GM10266 (cell line): Measurements from ENCODE around the gene FZD2.
"Not testable (repeated sequence)": the region's sequence is repeated elsewhere in the genome, so short reads cannot be mapped to it uniquely, and the experiment has no call there.

Experiments used
- DNase-seq: peaks from one replicate; pipeline ENCODE4 v3.0.0; 2012; ENCODE audit errors: extremely low spot score
- CTCF ChIP-seq: IDR thresholded peaks from 2 replicates; pipeline ENCODE4 v1.5.1; 2012; ENCODE audit warnings: mild to moderate bottlenecking, low read depth; ENCODE audit not compliant: control insufficient read depth, insufficient read depth; ENCODE audit errors: missing control alignments

FZD2 gene

GRCh38 chr17:44556832-44557606, at the start of gene FZD2:
Gene FZD2, plus strand, starts transcription at chr17:44557484. Its CDS starts 205 bp downstream, at chr17:44557689.
- peak; percentile 94 for DNase-seq
- no peak for TF ChIP-seq CTCF

GRCh38 chr17:44511241-44512134, 45.8 kb upstream of the FZD2 start:
- DNase-seq: not testable (repeated sequence)

GRCh38 chr17:44518032-44518431, 39.3 kb upstream of the FZD2 start:
- TF ChIP-seq CTCF: no peak
- no peak for DNase-seq

GRCh38 chr17:44522883-44523671, 34.2 kb upstream of the FZD2 start:
- peak; percentile 86 for DNase-seq
- peak; percentile 71 for TF ChIP-seq CTCF

GRCh38 chr17:44523672-44523972, 33.7 kb upstream of the FZD2 start:
- DNase-seq: no peak
- no peak for TF ChIP-seq CTCF

GRCh38 chr17:44527102-44527501, 30.2 kb upstream of the FZD2 start:
- no peak for DNase-seq
- TF ChIP-seq CTCF: no peak

- no peak for TF ChIP-seq CTCF
- DNase-seq: no peak
Measured at GRCh38 chr17:44527954-44528353, 29.3 kb upstream of the FZD2 start.
